HepG2 (cell line): Measurements from ENCODE around the gene AP4M1. TPM values are rescaled to one million over a fixed set of nuclear protein-coding genes. Genes with fewer than 3 reads are reported as not detected.

ENCODE experiments used
- KLF6 ChIP-seq: IDR thresholded peaks from 2 replicates; pipeline ENCODE4 v1.8.0; 2016; ENCODE audit warnings: missing biosample characterization, missing genetic modification reagents
- PAX8 ChIP-seq: sonication (generic); formaldehyde crosslinking; IDR thresholded peaks from 2 replicates; pipeline ENCODE4 v1.8.0; 2022; ENCODE audit warnings: mild to moderate bottlenecking, missing genetic modification reagents, borderline replicate concordance
- SP4 ChIP-seq: sonication (generic); formaldehyde crosslinking; IDR thresholded peaks from 2 replicates; pipeline ENCODE4 v1.8.1; 2023; ENCODE audit warnings: mild to moderate bottlenecking, missing genetic modification reagents
- TMF1 ChIP-seq: sonication (generic); formaldehyde crosslinking; IDR thresholded peaks from 2 replicates; pipeline ENCODE4 v1.8.1; 2022; ENCODE audit warnings: low read depth, missing genetic modification reagents
- ZMYM2 ChIP-seq: sonication (generic); formaldehyde crosslinking; IDR thresholded peaks from 2 replicates; pipeline ENCODE4 v1.8.0; 2022; ENCODE audit warnings: mild to moderate bottlenecking, missing genetic modification reagents
- ZNF549 ChIP-seq: sonication (generic); formaldehyde crosslinking; IDR thresholded peaks from 2 replicates; pipeline ENCODE4 v1.5.0; 2020; ENCODE audit warnings: missing genetic modification reagents
- ZNF619 ChIP-seq: sonication (generic); formaldehyde crosslinking; IDR thresholded peaks from 2 replicates; pipeline ENCODE4 v1.4.0; 2020; ENCODE audit warnings: mild to moderate bottlenecking, missing genetic modification reagents
- polyA plus RNA-seq, 8 experiments: library from polyadenylated mRNA; depleted of rRNA in 3 of 8; stranded (reverse) in 7 of 8; unstranded in 1 of 8; fragments of >200 nt; fragmentation: Illumina TruSeq in 4 of 8; extraction: Trizol in 4 of 8; gene quantifications; 2 replicates each; pipeline versions ENCODE4 v1.2.1 to v1.2.3, GENCODE V29; 2011 to 2016; ENCODE audit warnings: low read depth in 4 of 8, missing spikeins in 1 of 8, mixed read lengths in 1 of 8; ENCODE audit not compliant: insufficient read depth in 1 of 8
- total RNA-seq, 5 experiments: library from RNA; depleted of rRNA; stranded (reverse); fragments of >200 nt; fragmentation: Illumina TruSeq; extraction: Trizol; gene quantifications; 2 replicates each; pipeline ENCODE4 v1.2.3, GENCODE V29; 2016; ENCODE audit warnings: low read depth in 1 of 5
- TF ChIP-seq, protein P1 (sequence below): sonication (generic); formaldehyde crosslinking; IDR thresholded peaks from one replicate; pipeline ENCODE4 v1.5.1; 2020; ENCODE audit warnings: mild to moderate bottlenecking, missing genetic modification reagents; ENCODE audit errors: not compliant biosample characterization
- TF ChIP-seq, protein P2 (sequence below): sonication (generic); formaldehyde crosslinking; IDR thresholded peaks from 2 replicates; pipeline ENCODE4 v1.4.0; 2020; ENCODE audit warnings: missing genetic modification reagents
- TF ChIP-seq, protein P3 (sequence below), 2 experiments: sonication (generic) in 1 of 2; formaldehyde crosslinking in 1 of 2; IDR thresholded peaks; 2 replicates each; pipeline versions ENCODE4 v1.6.1 to v1.9.0; 2014 to 2022; ENCODE audit warnings: antibody characterized with exemption in 1 of 2, borderline replicate concordance in 1 of 2, inconsistent platforms in 1 of 2, low read depth in 1 of 2, missing genetic modification reagents in 1 of 2

The AP4M1 gene
- total and polyA plus RNA-seq, 2 of the 13 experiments (the other 11 are each of a cell fraction or from before 2014, with no cell fraction given) = 6.3 to 9.7 TPM

DNA sequence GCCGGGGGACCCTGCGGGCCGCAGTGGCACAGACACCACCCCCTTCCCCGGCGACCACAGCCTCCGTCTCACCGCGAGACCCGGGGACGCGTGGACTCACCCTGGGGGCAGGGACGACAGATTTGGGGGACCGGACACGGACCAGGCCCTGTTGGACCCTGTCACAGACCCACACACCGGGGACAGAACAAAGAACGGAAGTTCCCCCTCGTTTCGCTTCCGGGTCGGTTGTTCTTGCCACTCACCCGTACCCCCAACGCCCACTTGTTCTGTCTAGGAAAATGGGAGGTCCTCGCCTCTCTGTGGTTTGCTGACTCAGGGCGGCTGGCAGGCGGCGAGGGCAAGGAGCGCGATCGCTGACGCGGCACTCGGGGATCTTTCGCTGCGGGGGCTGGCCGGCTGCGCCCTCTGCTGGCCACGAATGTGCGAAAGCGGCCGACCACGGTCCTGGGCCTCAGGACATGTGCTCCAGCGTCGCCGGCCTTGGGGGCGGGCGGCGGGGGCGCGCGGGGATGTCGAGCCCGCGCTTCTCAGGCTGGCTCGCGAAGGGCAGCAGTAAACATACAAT is 19.8 kb upstream of the AP4M1 start, which contains the start of gene ZNF3 (continued):
- TF ChIP-seq, protein P1, sequence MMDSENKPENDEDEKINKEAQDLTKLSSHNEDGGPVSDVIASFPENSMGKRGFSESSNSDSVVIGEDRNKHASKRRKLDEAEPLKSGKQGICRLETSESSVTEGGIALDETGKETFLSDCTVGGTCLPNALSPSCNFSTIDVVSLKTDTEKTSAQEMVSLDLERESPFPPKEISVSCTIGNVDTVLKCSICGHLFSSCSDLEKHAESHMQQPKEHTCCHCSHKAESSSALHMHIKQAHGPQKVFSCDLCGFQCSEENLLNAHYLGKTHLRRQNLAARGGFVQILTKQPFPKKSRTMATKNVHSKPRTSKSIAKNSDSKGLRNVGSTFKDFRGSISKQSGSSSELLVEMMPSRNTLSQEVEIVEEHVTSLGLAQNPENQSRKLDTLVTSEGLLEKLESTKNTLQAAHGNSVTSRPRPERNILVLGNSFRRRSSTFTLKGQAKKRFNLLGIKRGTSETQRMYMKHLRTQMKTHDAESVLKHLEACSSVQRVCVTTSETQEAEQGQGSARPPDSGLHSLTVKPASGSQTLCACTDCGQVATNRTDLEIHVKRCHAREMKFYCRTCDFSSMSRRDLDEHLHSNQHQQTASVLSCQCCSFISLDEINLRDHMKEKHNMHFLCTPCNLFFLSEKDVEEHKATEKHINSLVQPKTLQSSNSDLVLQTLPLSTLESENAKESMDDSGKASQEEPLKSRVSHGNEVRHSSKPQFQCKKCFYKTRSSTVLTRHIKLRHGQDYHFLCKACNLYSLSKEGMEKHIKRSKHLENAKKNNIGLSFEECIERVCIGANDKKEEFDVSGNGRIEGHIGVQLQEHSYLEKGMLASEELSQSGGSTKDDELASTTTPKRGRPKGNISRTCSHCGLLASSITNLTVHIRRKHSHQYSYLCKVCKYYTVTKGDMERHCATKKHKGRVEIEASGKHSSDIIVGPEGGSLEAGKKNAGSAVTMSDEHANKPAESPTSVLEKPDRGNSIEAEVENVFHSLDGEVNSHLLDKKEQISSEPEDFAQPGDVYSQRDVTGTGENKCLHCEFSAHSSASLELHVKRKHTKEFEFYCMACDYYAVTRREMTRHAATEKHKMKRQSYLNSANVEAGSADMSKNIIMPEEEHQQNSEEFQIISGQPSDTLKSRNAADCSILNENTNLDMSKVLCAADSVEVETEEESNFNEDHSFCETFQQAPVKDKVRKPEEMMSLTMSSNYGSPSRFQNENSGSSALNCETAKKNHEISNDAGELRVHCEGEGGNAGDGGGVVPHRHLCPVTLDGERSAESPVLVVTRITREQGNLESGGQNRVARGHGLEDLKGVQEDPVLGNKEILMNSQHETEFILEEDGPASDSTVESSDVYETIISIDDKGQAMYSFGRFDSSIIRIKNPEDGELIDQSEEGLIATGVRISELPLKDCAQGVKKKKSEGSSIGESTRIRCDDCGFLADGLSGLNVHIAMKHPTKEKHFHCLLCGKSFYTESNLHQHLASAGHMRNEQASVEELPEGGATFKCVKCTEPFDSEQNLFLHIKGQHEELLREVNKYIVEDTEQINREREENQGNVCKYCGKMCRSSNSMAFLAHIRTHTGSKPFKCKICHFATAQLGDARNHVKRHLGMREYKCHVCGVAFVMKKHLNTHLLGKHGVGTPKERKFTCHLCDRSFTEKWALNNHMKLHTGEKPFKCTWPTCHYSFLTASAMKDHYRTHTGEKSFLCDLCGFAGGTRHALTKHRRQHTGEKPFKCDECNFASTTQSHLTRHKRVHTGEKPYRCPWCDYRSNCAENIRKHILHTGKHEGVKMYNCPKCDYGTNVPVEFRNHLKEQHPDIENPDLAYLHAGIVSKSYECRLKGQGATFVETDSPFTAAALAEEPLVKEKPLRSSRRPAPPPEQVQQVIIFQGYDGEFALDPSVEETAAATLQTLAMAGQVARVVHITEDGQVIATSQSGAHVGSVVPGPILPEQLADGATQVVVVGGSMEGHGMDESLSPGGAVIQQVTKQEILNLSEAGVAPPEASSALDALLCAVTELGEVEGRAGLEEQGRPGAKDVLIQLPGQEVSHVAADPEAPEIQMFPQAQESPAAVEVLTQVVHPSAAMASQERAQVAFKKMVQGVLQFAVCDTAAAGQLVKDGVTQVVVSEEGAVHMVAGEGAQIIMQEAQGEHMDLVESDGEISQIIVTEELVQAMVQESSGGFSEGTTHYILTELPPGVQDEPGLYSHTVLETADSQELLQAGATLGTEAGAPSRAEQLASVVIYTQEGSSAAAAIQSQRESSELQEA (CRISPR knock-in tag) = peak; percentile 66
- peak; percentile 54 for TF ChIP-seq ZNF619 (CRISPR knock-in tag)
- TF ChIP-seq, protein P2, sequence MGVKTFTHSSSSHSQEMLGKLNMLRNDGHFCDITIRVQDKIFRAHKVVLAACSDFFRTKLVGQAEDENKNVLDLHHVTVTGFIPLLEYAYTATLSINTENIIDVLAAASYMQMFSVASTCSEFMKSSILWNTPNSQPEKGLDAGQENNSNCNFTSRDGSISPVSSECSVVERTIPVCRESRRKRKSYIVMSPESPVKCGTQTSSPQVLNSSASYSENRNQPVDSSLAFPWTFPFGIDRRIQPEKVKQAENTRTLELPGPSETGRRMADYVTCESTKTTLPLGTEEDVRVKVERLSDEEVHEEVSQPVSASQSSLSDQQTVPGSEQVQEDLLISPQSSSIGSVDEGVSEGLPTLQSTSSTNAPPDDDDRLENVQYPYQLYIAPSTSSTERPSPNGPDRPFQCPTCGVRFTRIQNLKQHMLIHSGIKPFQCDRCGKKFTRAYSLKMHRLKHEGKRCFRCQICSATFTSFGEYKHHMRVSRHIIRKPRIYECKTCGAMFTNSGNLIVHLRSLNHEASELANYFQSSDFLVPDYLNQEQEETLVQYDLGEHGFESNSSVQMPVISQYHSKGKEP (CRISPR knock-in tag) = peak; percentile 39; the same call in 1 of the 2 replicates
- TF ChIP-seq PAX8 (CRISPR knock-in tag) = no peak
- TF ChIP-seq KLF6 (CRISPR knock-in tag) = peak; percentile 77
- TF ChIP-seq ZMYM2 = peak; percentile 69; the same call in 1 of the 2 replicates
- peak; percentile 81; the same call in 1 of the 2 replicates for TF ChIP-seq TMF1 (CRISPR knock-in tag)
- peak; percentile 94 for TF ChIP-seq SP4 (CRISPR knock-in tag)
- TF ChIP-seq, protein P3, sequence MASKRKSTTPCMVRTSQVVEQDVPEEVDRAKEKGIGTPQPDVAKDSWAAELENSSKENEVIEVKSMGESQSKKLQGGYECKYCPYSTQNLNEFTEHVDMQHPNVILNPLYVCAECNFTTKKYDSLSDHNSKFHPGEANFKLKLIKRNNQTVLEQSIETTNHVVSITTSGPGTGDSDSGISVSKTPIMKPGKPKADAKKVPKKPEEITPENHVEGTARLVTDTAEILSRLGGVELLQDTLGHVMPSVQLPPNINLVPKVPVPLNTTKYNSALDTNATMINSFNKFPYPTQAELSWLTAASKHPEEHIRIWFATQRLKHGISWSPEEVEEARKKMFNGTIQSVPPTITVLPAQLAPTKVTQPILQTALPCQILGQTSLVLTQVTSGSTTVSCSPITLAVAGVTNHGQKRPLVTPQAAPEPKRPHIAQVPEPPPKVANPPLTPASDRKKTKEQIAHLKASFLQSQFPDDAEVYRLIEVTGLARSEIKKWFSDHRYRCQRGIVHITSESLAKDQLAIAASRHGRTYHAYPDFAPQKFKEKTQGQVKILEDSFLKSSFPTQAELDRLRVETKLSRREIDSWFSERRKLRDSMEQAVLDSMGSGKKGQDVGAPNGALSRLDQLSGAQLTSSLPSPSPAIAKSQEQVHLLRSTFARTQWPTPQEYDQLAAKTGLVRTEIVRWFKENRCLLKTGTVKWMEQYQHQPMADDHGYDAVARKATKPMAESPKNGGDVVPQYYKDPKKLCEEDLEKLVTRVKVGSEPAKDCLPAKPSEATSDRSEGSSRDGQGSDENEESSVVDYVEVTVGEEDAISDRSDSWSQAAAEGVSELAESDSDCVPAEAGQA (IDR thresholded peaks at IDR 0.05; ENCODE audit: low read depth) = 0 out of 2 replicates have a peak, but pooled peaks have one; percentile 55
- TF ChIP-seq, protein P3 (CRISPR knock-in tag; IDR thresholded peaks at IDR 0.05; ENCODE audit: borderline replicate concordance) = no peak; the same call in 1 of the 2 replicates
- TF ChIP-seq ZNF549 (CRISPR knock-in tag) = no peak
